Liver (tissue), 9 donors: ENCODE results near the gene TIAM2. TPM values are rescaled to one million over a fixed set of nuclear protein-coding genes. Genes with fewer than 3 reads are reported as not detected.

Source experiments
- DNase-seq: peaks from one replicate; pipeline ENCODE4 v3.0.0-alpha.2; 2017; ENCODE audit warnings: low spot score
- H3K27ac ChIP-seq, 2 donors: one replicate each; pipeline ENCODE4 v1.7.0; 2013; ENCODE audit warnings: inconsistent platforms in 2 of 2, low read length in 2 of 2, control low read depth in 1 of 2, low read depth in 1 of 2, mild to moderate bottlenecking in 1 of 2
- H3K27me3 ChIP-seq, 4 donors: one replicate each; pipeline versions ENCODE4 v1.6.1 to v1.7.0; 2013; ENCODE audit warnings: low read length in 3 of 4, inconsistent platforms in 1 of 4, mild to moderate bottlenecking in 1 of 4, moderate library complexity in 1 of 4; ENCODE audit not compliant: control insufficient read depth in 4 of 4, insufficient read depth in 4 of 4
- H3K36me3 ChIP-seq, 4 donors: one replicate each; pipeline versions ENCODE4 v1.6.1 to v1.7.0; 2013; ENCODE audit warnings: low read length in 3 of 4, mild to moderate bottlenecking in 3 of 4, low read depth in 1 of 4, moderate library complexity in 1 of 4; ENCODE audit not compliant: control insufficient read depth in 4 of 4, insufficient read depth in 3 of 4
- H3K4me1 ChIP-seq, 4 donors: one replicate each; pipeline versions ENCODE4 v1.6.1 to v1.7.0; 2013; ENCODE audit warnings: low read length in 3 of 4, mild to moderate bottlenecking in 3 of 4, moderate library complexity in 1 of 4; ENCODE audit not compliant: control insufficient read depth in 4 of 4, insufficient read depth in 4 of 4
- H3K4me3 ChIP-seq, 3 donors: one replicate each; pipeline versions ENCODE4 v1.6.1 to v1.7.0; 2013; ENCODE audit warnings: low read length in 3 of 3, control low read depth in 1 of 3, low read depth in 1 of 3, mild to moderate bottlenecking in 1 of 3
- H3K9ac ChIP-seq, 2 donors: one replicate each; pipeline ENCODE4 v1.7.0; 2013; ENCODE audit warnings: low read length in 2 of 2, mild to moderate bottlenecking in 2 of 2, moderate library complexity in 2 of 2, control low read depth in 1 of 2, low read depth in 1 of 2
- H3K9me3 ChIP-seq, 4 donors: one replicate each; pipeline versions ENCODE4 v1.6.1 to v1.7.0; 2013; ENCODE audit warnings: low read length in 3 of 4; ENCODE audit not compliant: control insufficient read depth in 4 of 4
- ATF3 ChIP-seq: IDR thresholded peaks from 2 replicates; pipeline ENCODE4 v1.6.1; 2016; ENCODE audit warnings: antibody characterized with exemption
- CTCF ChIP-seq: fragments of 150-350 bp; IDR thresholded peaks from 2 replicates; pipeline ENCODE4 v1.5.1; 2017; ENCODE audit warnings: improper control_type of control experiment, low read depth, low read length; ENCODE audit not compliant: missing input control
- EGR1 ChIP-seq, 2 donors: IDR thresholded peaks; 2 replicates each; pipeline ENCODE4 v1.6.1; 2016 to 2018; ENCODE audit warnings: antibody characterized with exemption in 2 of 2, low read depth in 2 of 2
- FOXA1 ChIP-seq: IDR thresholded peaks from 2 replicates; pipeline ENCODE4 v1.6.1; 2016; ENCODE audit warnings: antibody characterized with exemption
- FOXA2 ChIP-seq: IDR thresholded peaks from 2 replicates; pipeline ENCODE4 v1.6.1; 2016; ENCODE audit warnings: antibody characterized with exemption
- GABPA ChIP-seq, 2 donors: IDR thresholded peaks in 1 of 2; conservative IDR thresholded peaks in 1 of 2; 2 replicates each; pipeline ENCODE4 v1.6.1; 2016; ENCODE audit warnings: antibody characterized with exemption in 2 of 2, mild to moderate bottlenecking in 1 of 2, moderate library complexity in 1 of 2
- HNF4A ChIP-seq, 2 donors: conservative IDR thresholded peaks; 2 replicates each; pipeline ENCODE4 v1.6.1; 2016; ENCODE audit warnings: antibody characterized with exemption in 2 of 2, mild to moderate bottlenecking in 2 of 2
- HNF4G ChIP-seq: IDR thresholded peaks from 2 replicates; pipeline ENCODE4 v1.6.1; 2016; ENCODE audit warnings: antibody characterized with exemption
- JUND ChIP-seq, 2 donors: IDR thresholded peaks; 2 replicates each; pipeline ENCODE4 v1.6.1; 2016; ENCODE audit warnings: antibody characterized with exemption in 2 of 2
- MAX ChIP-seq: IDR thresholded peaks from 2 replicates; pipeline ENCODE4 v1.6.1; 2016; ENCODE audit warnings: antibody characterized with exemption
- NR2F2 ChIP-seq: IDR thresholded peaks from 2 replicates; pipeline ENCODE4 v1.6.1; 2016; ENCODE audit warnings: antibody characterized with exemption
- RAD21 ChIP-seq, 2 donors: IDR thresholded peaks; 2 replicates each; pipeline ENCODE4 v1.6.1; 2016; ENCODE audit warnings: antibody characterized with exemption in 2 of 2, mild to moderate bottlenecking in 2 of 2
- REST ChIP-seq: IDR thresholded peaks from 2 replicates; pipeline ENCODE4 v1.6.1; 2016; ENCODE audit warnings: antibody characterized with exemption, mild to moderate bottlenecking
- RXRA ChIP-seq, 2 donors: IDR thresholded peaks; 2 replicates each; pipeline ENCODE4 v1.6.1; 2017 to 2018; ENCODE audit warnings: antibody characterized with exemption in 2 of 2, mild to moderate bottlenecking in 1 of 2
- SP1 ChIP-seq: IDR thresholded peaks from 2 replicates; pipeline ENCODE4 v1.6.1; 2018; ENCODE audit warnings: antibody characterized with exemption, mild to moderate bottlenecking
- TAF1 ChIP-seq: conservative IDR thresholded peaks from 2 replicates; pipeline ENCODE4 v1.6.1; 2016; ENCODE audit warnings: antibody characterized with exemption, mild to moderate bottlenecking
- YY1 ChIP-seq: IDR thresholded peaks from 2 replicates; pipeline ENCODE4 v1.6.1; 2016; ENCODE audit warnings: antibody characterized with exemption, mild to moderate bottlenecking
- ZBTB33 ChIP-seq: IDR thresholded peaks from 2 replicates; pipeline ENCODE4 v1.6.1; 2016; ENCODE audit warnings: antibody characterized with exemption
- whole genome bisulfite sequencing: extraction: QIAGEN DNeasy Blood & Tissue Kit; methylation state at CpG from one replicate; pipeline ENCODE4 v1.1.7; 2013; 5-methylcytosine and 5-hydroxymethylcytosine counted together
- polyA plus RNA-seq, 2 donors: library from polyadenylated mRNA; stranded (reverse) in 1 of 2; unstranded in 1 of 2; fragments of 200-250 nt in 1 of 2; fragments of >200 nt in 1 of 2; fragmentation: Nextera tagmentation in 1 of 2; extraction: Ambion mirVana in 1 of 2; gene quantifications; one replicate each; pipeline versions ENCODE4 v1.2.1 to v1.2.3, GENCODE V29; 2013 to 2015
- total RNA-seq, 2 donors: library from RNA; depleted of rRNA; stranded (reverse); fragments of >200 nt; gene quantifications; one replicate each; pipeline ENCODE4 v1.2.3, GENCODE V29; 2014
- donor health status: healthy.
- donor health status: healthy.
- donor health status: healthy.
- donor health status: healthy.
- donor health status: healthy.

Gene TIAM2
- total and polyA plus RNA-seq, 4 donors = 0.62 to 3.7 (median 2.4) TPM

- Histone ChIP-seq H3K36me3 (no peaks in the 10 kb centered on the region), H3K4me3 (no peak overlapping the region), H3K9ac (no peak overlapping the region), H3K9me3 (no peaks in the 10 kb centered on the region), H3K4me1 (no peaks in the 10 kb centered on the region), H3K27ac (no peak overlapping the region), H3K27me3 (no peaks in the 10 kb centered on the region)
- no peak for TF ChIP-seq FOXA2
- TF ChIP-seq HNF4G = no peak
- TF ChIP-seq RXRA (IDR thresholded peaks at IDR 0.05) = no peak
- TF ChIP-seq RAD21 (IDR thresholded peaks at IDR 0.05) = no peak
- TF ChIP-seq GABPA (IDR thresholded peaks at IDR 0.05 in 1 of 2, conservative IDR thresholded peaks at IDR 0.05 in 1 of 2) = no peak
- TF ChIP-seq JUND (IDR thresholded peaks at IDR 0.05) = no peak
- TF ChIP-seq EGR1 (IDR thresholded peaks at IDR 0.05; ENCODE audit: low read depth in 2 of 2) = no peak
- no peak for TF ChIP-seq TAF1
- no peak for TF ChIP-seq MAX
- TF ChIP-seq HNF4A (conservative IDR thresholded peaks at IDR 0.05) = no peak
- TF ChIP-seq ATF3 = no peak
- TF ChIP-seq SP1 = no peak
- no peak for TF ChIP-seq NR2F2
- TF ChIP-seq CTCF = no peak
- no peak for TF ChIP-seq REST
- TF ChIP-seq ZBTB33 = no peak
- no peak for TF ChIP-seq YY1
- no peak for TF ChIP-seq FOXA1
- no peak for DNase-seq
- 96% methylated on average over 4 of the region's 4 CpGs for WGBS
Observed at GRCh38 chr6:154954347-154954746, 40.8 kb upstream of the TIAM2 start.
